Measurements from ENCODE around the gene PHETA1.

Gene PHETA1, protein sequence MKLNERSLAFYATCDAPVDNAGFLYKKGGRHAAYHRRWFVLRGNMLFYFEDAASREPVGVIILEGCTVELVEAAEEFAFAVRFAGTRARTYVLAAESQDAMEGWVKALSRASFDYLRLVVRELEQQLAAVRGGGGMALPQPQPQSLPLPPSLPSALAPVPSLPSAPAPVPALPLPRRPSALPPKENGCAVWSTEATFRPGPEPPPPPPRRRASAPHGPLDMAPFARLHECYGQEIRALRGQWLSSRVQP

DNA sequence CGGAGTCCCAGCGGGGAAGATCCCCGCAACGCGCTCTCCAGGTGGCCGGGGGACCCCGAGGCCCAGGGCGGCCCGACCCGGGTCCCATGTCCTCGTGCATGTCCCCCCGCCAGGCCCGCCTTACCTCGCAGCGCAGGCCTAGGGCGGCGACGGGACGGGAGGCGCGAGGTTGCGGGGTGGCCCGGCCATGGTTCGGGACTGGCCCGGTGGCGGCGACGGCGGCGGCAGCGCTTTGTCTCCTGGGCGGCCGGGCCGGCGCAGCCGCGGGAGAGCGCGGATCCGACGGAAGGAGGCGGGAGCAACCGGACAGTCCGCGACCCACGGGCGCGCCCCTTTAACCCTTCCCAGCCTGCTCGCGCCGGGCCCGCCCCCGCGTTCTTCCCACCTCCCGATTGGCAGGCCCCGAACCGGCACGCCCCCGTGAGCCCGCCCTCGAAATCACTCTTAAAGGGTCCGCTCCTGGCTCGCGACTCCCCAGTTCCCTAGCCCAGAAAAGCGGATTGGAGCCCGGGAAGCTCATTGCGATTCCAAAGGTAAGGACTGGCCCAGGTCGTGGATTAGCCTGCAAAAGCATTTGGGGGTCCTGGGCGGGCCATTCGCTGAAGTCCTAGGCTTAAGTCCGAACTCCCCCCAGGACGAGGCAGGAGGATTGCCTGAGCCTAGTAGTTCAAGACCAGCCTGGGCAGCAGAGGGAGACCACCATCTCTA, at the start of gene PHETA1:
Gene PHETA1 (minus strand): TSS at position 308 of the 708 bp plus-strand sequence. CDS start 5,668 bp downstream, outside the sequence.
- DNase-seq, result peak; percentile 51

DNA sequence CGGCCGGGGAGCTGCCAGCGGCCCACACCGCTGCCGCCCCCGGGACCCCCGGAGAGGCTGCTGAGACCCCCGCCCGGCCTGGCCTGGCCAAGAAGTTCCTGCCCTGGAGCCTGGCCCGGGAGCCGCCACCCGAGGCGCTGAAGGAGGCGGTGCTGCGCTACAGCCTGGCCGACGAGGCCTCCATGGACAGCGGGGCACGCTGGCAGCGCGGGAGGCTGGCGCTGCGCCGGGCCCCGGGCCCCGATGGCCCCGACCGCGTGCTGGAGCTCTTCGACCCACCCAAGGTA, 49.6 kb upstream of the PHETA1 start:
- DNase-seq, result no peak

DNA sequence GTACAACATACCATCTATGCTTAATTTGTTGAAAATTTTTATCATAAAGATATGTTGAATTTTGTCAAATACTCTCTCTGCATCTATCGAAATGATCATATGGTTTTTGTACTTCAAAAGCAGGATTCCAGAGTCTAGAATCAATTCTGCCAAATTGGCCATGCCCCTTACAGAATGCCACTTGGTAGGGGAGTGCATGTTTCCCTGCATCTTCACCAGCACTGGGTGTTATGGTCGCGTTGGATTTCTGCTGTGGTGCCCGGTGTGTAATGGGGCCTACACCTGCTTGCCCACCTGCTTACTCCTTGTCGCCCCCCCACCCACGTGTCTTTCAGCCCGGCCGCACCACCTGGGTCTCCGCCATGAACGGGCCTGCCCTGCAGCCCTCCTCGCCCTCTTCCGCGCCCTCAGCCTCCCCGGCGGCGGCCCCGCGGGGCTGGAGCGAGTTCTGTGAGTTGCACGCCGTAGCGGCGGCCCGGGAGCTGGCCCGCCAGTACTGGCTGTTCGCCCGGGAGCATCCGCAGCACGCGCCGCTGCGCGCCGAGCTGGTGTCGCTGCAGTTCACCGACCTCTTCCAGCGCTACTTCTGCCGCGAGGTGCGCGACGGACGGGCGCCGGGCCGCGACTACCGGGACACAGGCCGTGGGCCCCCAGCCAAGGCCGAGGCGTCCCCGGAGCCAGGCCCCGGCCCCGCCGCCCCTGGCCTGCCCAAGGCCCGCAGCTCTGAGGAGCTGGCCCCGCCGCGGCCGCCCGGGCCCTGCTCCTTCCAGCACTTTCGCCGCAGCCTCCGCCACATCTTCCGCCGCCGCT, 49.1 kb upstream of the PHETA1 start:
- no peak for DNase-seq

DNA sequence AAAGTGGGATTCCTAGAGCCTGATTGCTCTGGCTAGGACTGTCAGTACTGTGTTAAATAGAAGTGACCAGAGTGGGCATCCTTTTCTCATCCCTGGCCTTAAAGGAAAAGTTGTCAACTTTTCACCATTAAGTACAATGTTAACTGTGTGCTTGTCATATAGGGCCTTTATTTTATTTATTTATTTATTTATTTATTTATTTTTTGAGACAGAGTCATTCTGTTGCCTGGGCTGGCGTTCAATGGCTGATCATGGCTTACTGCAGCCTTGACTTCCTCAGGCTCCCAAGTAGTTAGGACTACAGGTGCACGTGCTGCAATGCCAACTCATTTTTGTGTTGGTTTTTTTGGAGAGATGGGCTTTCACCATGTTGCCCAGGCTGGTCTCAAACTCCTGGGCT, 48.4 kb upstream of the PHETA1 start:
- no peak for DNase-seq

DNA sequence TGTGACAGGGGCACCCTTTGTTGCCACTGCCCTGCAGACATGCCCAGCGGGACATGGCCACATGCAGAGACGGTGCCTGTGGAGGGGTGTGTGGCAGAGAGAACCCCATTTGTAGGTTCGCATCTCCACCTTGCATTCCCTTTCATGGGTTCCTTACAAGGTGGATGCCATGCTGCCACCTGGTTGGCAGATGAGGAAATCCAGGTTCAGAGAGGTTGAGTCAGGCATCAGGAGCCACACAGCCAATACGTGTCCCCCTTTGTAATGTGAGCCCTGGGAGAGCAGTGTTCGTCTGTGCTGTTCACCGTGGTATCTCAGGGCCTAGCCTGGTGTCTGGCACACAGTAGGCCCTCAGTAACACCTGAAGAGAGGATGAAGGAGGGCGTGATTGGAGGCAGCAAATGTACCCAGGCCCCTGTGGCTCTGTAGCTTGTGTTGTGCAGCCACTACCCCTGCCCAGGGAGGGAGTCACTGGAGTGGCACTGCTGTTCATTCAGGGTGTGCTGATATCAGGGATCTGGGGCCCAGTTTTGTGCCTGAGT, 45.9 kb upstream of the PHETA1 start:
- DNase-seq, result no peak

DNA sequence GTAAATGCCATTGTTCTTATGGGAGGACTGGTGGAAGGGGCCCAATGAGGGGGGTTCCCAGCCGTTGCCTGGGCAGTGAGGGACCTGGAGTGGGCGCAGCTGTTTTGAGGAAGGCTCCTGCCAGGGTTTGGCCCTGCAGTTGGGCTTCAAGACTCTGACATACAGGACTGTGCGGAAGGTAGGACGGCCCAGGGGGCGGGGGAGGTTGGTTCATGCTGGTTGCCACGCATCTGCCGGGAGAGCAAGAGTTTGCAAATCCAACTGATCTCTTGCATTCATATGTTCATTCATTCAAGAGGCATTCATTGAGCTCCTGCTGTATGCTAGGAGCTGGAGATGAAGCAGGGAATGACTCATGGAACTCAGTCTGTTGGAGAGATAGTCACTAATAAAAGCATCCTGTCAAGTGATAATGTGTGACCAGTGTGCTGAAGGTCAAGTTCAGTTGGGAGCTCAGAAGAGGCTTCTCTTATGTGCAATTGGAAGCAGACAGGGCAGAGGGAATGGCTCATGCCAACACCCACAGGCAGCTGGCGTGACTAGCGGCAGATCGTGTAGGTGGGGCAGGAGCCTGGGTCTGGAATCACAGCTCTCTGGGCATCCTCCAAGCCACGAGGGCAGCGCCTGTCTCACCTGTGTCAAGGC, 44.7 kb upstream of the PHETA1 start:
- no peak for DNase-seq

DNA sequence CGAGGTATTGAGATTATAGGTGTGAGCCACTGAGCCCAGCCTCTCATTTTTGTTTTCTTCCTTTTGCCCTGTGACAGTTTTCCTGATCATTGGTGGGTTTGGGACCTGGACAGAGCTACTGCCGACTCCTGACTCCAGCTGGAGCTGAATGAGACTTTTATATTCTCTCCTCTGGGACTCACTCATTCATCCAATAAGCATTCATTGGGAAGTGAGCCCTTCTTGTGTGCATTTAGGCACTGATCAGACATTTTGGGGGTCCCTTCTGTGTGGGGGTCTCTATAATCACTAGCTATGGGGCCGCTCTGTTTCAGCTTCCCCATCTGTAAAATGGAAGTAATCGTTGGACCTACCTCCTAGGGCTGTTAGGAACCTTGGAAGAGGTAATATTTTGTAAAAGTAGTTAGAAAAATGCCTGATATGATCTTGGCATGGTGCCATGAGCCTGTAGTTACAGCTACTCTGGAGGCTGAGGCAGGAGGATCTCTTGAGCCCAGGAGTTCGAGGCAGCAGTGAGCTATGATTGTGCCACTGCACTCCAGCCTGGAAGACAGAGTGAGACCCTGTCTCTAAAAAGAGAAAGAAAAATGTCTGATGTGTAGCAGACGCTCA, 44.0 kb upstream of the PHETA1 start:
- DNase-seq, result no peak

DNA sequence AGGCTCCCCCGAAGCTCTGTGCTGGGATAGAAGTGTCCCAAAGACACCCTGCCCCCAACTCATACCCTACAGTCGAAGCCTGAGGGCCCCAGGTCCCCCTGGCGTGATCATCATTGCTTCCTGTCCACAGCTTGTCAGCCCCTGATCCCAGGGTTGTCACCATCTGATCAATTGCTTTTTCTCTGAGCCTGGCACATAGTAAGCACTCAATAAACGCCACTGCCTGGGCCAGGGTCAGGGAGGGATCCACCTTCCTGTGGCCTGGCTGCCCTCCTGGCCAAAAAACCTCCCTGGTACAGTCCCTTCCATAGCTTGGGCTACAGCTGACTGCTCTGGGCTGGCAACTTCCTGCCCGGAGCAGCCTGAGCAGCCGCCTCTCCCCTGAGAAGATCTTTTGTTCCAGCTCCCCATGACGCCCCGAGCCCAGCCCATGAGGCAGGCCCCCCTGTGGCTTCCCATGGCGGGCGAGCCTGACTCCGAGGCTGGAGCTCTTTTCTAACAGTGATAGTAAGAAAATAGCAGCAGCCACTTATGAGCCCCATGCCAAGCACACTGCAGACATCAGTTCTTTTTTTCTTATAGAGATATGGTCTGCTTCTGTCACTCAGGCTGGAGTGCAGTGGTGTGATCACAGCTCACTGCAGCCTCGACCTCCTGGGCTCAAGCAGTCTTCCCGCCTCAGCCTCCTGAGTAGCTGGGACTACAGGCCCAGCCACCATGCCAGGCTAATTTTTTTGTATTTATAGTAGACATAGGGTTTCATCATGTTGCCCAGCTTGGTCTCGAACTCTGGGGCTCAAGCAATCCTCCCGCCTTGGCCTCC, 43.3 kb upstream of the PHETA1 start:
- no peak for DNase-seq

DNA sequence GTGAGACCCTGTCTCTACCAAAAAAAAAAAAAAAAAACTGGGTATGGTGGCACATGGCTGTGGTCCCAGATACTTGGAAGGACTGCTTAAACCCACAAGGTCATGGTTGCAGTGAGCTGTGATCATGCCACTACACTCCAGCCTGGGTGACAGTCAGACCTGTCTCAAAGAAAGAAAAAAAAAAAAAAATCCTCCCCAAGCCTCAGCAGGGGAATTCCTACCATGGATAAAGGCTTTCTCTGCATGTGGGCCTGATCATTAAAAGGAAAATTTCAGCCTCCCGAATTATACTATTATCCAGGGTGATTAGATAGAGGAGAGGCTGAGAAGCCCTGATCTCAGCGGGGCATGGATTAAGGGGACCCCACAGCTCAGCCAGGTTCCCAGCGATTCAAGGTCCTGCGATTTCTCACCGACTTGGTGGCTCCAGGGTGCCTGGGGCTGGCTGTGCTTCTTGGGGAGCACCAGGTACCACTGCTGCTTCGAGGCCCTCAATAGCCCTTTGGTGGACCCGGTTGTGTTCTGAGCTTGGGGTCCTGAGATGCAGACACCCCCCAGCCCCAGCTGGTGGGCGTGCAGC, 42.4 kb upstream of the PHETA1 start:
- no peak for DNase-seq

DNA sequence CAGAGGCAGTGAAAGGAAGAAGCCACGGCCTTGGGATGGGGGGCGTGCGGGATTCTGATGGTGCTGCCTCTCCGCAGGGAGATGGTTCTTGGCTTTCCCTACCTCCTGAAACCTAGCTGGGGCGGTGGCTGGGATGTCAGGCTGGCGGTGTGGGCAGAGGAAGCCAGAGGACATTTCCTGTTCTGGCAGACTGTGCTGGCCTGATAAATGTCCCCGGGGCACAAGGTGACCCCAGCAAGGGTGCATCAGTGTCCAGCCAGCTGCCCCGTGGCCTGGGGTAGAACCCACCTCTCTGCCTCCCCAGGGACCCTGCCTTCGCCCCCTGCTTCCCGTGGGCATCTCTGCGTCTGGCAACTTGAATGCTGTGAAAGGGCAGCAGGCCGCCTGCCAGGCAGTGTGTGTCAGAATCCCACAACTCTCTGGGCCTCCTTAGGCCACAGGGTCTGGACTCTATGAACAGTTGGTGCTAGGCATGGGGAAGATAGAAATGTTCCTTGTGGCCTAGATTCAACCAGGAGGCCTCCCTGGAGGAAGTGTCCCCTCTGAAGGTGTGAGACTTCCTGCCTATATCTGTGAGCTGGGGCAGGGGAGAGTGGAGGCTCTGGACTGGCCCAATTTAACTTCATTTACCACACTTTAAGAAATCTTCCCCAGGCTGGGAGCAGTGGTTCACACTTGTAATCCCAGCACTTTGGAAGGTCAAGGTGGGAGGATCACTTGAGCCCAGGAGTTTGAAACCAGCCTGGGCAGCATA, 41.7 kb upstream of the PHETA1 start:
- no peak for DNase-seq

DNA sequence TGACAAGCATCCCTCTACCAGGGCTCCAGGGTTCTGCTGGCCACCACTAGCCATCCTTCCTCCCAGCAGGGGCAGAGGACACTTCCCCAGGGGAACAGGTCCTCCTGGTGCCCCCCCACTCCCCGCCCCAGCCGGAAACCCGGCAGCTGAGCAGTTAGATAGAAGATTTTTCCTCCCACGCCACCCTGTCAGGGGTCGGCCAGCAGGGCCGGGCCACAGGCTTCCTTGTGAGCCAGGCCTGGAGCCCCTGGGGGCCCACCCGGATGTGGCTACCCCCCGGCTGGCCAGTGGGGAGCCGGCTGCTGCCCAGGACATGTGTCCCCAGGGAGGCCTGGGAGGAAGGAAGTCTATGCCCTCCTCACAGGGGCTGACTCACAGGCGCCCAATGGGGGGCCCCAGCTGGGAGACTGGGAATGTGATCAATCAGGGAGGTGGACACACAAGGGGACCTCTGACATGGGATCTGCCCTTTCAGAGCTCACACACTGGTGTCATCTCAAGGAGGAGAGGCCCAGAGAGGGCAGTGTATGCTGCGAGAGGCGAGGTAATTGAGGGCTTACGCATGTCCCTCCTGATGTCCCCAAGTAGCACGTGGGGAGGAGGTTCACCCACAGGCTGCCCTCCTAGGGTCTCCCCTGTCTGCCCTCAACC, 41.0 kb upstream of the PHETA1 start:
- DNase-seq, result no peak

DNA sequence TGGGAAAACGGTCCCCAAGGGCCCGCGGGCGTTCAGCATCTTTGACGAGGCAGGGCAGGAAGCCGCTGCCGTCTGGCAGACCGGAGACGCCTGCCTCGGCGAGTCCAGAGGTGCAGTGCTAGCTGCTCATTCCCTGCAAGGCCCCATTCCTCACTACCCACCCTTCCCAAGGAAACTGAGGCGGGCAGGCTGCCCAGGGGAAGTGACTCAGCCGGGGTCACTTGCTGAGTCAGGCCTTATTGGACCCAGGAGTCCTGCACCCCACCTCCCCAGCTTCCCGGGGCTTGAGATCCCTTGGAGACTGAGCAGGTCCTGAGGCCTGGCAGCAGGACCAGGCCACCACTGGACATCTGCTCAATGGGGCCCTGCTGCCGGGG, 40.5 kb upstream of the PHETA1 start:
- DNase-seq, result no peak

DNA sequence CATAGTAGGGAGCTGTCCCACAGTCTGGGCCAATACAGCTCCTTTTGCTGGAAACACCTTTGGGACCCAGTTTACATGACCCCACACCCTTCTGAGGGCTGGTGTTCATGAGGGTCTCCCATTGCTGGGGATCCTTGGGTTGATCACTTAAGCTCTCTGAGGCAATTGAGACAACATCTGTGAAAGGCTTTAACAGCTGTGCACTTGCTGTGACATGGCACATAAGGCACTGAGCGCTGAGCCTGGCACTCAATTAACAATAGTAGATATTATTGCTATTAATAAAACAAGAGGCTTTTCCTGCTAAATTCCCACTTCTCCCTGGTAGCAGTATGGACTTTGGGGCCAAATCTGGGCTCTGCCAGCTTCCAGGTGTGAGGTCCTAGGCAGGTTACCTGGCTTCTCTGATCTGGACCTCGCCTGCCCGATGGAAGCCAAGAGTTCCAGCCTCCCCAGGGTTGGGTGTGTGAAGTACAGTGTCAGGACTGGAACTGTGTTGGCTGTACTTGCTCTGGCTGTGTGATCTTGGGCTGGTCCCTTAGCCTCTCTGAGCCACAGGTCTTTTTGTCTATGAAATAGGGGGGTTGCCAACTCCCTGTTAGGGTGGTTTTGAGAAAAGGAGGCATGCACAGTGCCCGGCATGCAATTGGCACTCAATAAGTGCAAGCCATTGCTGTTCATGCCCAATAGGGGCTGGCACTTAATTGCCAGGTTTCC, 39.9 kb upstream of the PHETA1 start:
- no peak for DNase-seq

DNA sequence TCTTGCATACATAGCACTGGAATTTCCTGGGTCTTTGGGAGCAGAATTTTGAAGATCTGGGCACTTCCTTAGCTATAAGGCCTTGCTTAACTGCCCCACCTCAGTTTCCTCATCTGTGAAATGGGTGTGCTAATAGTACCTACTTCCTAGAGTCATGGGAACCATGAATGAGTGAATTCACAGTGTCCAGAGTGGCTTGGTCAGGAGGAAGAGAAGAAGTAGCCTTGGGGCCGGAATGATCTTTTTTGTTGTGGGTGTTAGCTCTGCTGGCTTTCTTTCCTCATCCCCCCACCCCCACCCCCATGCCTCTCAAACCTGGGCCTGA, 39.2 kb upstream of the PHETA1 start:
- DNase-seq, result no peak

DNA sequence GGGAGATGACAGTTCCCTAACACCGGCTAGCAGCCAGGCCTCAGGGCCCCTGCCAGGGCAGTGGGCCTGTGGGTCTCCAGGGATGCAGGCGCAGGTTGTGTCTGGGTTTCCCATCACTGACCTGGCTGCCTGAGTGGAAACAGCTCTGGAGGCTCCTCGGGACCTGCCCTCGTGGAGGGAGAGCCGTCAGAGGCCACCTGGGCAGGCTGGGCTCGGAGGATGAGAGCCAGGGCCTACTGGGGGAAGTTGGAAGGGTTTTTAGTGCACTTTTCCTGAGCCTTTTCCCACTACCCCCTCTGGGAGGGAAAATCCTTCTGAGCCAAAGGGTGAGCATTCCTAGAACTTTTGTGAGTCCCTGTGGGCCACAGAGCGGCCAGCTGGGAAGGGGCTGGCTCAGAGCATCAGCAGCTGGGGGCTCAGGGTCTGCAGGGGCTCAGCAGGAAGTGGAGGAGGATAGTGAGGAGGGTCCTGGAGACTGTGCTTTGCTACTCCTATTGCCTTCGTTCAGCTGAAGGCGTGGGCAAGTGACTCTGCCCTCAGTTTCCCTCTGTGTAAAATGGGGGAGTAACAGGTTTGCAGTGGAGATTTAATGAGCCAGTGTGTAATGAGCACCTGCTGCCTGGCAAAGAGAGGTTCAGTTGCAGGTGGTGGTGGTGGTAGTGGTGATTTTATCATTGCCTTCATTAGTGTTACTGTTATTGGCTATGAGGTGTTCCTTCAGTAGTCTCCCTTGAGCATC, 38.7 kb upstream of the PHETA1 start:
- DNase-seq, result no peak

DNA sequence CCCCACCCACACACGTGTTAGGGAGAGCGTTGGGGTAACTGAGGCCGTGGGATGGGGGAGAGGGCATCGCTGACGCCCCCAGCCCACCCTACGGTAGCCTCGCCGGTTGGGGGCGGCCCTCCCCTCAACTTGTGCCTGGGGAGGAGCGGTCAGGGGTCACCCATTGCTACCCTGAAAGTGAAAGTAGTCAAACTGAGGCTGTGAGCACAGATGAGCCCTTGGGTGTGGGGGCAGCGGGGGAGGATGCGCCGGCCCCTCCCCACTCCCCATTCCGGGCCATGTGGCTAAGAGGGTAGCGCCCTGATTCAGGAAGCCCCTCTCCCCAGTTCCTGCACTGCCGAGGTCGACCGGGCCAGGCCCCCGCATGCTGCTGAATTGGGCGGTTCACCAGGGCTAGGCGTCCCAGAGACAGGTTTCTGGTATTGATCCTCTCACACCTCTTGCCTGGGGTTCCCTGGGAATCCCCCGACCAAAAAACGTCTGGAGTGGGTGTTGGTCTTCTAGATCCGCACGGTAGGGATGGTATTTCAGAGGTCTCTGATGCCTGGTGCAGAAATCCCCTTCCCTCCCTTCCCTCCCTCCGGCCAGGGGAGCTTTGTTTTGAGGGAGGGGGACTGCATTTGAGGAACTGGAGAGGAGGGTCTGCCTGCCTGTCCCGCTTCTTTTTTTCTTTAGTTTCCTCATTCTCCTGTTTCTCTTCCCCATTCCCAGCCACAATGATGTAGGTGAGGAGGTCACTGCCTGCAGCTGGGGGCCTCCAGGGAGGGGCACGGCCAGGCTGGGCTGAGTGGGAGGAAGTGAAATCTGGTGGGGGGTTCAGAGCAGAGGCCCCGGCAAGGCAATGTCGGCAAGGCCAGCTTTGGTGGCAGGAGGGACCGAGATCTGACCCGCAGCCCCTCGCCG, 37.8 kb upstream of the PHETA1 start:
- DNase-seq, result no peak

DNA sequence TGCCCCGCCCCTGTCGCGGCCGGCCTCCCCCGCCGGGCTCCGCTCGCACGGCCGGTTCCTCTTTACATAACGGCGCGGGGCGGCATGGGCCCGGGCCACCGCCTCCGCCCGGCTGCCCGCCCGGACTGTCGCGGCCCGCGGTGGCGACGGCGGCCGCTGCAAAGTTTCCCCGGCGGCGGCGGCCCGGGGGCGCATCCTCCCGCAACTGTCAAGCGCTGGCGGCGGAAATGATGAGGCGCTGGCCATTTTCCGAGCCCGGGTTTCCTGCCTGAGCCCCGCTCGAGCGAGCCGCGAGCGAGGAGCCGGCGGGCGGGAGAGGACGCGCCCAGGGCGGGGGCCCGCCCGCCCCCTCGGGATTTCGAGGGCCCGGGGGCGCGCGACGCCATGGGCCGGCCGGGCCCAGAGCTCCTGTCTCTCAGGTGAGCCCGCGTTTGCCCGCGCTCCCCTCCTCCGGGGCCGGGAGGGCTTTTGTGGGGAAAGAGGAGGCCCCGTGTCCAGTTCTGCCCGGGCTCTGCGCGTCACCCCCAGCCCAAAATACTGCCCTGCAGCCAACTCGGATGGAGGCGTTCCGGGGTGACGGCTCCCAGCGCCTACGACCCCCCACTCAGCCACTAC, 37.1 kb upstream of the PHETA1 start, which contains the start of gene SH2B3:
Gene SH2B3 (plus strand): TSS at position 65 of the 615 bp plus-strand sequence. CDS start 12,223 bp downstream, outside the sequence.
- no peak for DNase-seq
